HepG2 (cell line): ENCODE data around the gene GRID1.

Source experiments
- AHR ChIP-seq: IDR thresholded peaks from 2 replicates; pipeline ENCODE4 v1.6.1; 2018; ENCODE audit warnings: missing genetic modification reagents, missing compliant biosample characterization
- EZH2 ChIP-seq: conservative IDR thresholded peaks from 2 replicates; pipeline ENCODE4 v1.6.1; 2012; ENCODE audit warnings: mild to moderate bottlenecking, low read depth, low read length, moderate library complexity
- NFYB ChIP-seq: sonication (generic); formaldehyde crosslinking; IDR thresholded peaks from 2 replicates; pipeline ENCODE4 v1.4.0; 2020; ENCODE audit warnings: missing genetic modification reagents
- TF ChIP-seq, protein P1 (sequence below): IDR thresholded peaks from 2 replicates; pipeline ENCODE4 v1.6.1; 2016; ENCODE audit warnings: low read depth, control low read depth
- TF ChIP-seq, protein P2 (sequence below): sonication (generic); formaldehyde crosslinking; IDR thresholded peaks from 2 replicates; pipeline ENCODE4 v1.9.0; 2022; ENCODE audit warnings: low read depth, missing genetic modification reagents
- TF ChIP-seq, protein P3 (sequence below): sonication (generic); formaldehyde crosslinking; IDR thresholded peaks from 2 replicates; pipeline ENCODE4 v1.5.0; 2020; ENCODE audit warnings: mild to moderate bottlenecking, missing genetic modification reagents, moderate library complexity

DNA sequence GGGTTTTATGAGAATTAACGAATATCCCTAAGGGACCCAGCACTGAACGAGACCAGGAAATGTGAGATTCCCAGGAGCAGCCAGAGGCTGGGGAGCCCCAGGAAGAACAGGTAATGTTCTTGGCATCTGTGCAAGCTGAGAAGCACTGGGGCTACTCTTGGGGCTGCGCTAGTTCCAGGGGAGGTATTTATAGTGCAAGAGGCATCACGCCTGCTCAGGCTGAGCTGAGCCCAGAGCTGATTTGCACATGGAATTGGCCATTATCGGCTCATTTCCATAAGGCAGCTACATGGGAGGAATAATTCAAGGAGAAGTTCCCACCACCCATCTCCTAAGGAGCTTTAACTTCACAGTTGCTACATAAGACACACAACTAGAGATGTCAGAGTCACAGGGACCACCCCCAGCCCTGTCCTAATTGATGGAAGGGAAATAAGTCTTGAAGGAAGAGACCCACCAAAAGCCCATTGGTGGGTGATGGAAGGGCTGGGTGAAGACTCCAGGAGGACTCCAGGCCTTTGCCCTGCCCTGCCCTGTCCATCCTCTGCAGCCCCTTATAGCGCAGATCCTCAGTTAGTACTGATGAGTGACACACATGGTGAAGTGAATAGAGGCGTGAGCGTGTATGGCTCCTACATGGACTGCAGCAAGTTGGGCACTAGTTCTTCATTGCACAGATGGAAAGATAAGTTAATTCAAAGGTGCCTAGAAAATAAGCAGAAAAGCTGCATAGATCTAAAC lies 178.9 kb downstream of the GRID1 start:
- TF ChIP-seq AHR (CRISPR knock-in tag) (no peak), EZH2 (no peak), NFYB (no peak)
- TF ChIP-seq, protein P1, sequence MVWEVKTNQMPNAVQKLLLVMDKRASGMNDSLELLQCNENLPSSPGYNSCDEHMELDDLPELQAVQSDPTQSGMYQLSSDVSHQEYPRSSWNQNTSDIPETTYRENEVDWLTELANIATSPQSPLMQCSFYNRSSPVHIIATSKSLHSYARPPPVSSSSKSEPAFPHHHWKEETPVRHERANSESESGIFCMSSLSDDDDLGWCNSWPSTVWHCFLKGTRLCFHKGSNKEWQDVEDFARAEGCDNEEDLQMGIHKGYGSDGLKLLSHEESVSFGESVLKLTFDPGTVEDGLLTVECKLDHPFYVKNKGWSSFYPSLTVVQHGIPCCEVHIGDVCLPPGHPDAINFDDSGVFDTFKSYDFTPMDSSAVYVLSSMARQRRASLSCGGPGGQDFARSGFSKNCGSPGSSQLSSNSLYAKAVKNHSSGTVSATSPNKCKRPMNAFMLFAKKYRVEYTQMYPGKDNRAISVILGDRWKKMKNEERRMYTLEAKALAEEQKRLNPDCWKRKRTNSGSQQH: no peak
- TF ChIP-seq, protein P2, sequence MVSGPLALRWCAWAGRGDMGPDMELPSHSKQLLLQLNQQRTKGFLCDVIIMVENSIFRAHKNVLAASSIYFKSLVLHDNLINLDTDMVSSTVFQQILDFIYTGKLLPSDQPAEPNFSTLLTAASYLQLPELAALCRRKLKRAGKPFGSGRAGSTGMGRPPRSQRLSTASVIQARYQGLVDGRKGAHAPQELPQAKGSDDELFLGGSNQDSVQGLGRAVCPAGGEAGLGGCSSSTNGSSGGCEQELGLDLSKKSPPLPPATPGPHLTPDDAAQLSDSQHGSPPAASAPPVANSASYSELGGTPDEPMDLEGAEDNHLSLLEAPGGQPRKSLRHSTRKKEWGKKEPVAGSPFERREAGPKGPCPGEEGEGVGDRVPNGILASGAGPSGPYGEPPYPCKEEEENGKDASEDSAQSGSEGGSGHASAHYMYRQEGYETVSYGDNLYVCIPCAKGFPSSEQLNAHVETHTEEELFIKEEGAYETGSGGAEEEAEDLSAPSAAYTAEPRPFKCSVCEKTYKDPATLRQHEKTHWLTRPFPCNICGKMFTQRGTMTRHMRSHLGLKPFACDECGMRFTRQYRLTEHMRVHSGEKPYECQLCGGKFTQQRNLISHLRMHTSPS (CRISPR knock-in tag): no peak
- TF ChIP-seq, protein P3, sequence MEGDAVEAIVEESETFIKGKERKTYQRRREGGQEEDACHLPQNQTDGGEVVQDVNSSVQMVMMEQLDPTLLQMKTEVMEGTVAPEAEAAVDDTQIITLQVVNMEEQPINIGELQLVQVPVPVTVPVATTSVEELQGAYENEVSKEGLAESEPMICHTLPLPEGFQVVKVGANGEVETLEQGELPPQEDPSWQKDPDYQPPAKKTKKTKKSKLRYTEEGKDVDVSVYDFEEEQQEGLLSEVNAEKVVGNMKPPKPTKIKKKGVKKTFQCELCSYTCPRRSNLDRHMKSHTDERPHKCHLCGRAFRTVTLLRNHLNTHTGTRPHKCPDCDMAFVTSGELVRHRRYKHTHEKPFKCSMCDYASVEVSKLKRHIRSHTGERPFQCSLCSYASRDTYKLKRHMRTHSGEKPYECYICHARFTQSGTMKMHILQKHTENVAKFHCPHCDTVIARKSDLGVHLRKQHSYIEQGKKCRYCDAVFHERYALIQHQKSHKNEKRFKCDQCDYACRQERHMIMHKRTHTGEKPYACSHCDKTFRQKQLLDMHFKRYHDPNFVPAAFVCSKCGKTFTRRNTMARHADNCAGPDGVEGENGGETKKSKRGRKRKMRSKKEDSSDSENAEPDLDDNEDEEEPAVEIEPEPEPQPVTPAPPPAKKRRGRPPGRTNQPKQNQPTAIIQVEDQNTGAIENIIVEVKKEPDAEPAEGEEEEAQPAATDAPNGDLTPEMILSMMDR (CRISPR knock-in tag): no peak
